ENCODE results near the gene MMP7. TPM values are rescaled to one million over a fixed set of nuclear protein-coding genes. Genes with fewer than 3 reads are reported as not detected.

The MMP7 gene
- total and polyA plus RNA-seq, 2 donors (not counting 1 experiment from before 2014, with no cell fraction given) = 0.17 TPM; not detected in 1

DNA sequence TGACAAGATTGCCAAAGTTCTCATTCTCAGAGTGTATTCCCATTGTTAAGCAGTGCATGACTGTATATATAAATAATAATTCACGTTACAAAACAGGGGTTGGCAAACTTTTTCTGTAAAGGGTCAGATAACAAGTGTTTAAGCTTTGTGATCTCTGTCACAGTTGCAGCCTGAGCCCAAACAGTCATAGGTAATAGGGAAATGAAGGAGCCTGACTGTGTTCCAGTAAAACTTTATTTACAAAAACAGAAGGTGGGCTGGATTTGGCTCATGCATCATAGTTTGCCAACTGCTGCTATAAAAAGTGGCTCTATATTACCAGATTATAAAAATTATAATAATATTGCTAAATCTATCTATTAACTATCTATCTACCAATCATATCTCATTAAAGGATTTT is 3.5 kb downstream of the MMP7 start:
- Histone ChIP-seq H4K20me1 (ENCODE audit: control insufficient read depth, extremely low read depth, insufficient read depth, low read length) (no peaks in the 10 kb centered on the region), H3K4me3 (replicated peaks in 1 of 4; ENCODE audit: control extremely low read depth in 1 of 4, insufficient read depth in 1 of 4, low read depth in 3 of 4, low read length in 4 of 4) (no peak overlapping the region), H3K9me3 (ENCODE audit: control insufficient read depth, insufficient read depth, low read depth, low read length) (no peaks in the 10 kb centered on the region), H3K9ac (ENCODE audit: insufficient read depth, low read length) (no peak overlapping the region), H3K36me3 (ENCODE audit: control insufficient read depth, insufficient read depth, low read length) (no peaks in the 10 kb centered on the region), H3K79me2 (ENCODE audit: control insufficient read depth, insufficient read depth, low read length) (no peaks in the 10 kb centered on the region), H3K27me3 (ENCODE audit: control insufficient read depth, insufficient read depth, low read length) (no peaks in the 10 kb centered on the region), H3K4me2 (ENCODE audit: extremely low read depth, insufficient read depth, low read length) (no peak overlapping the region), H2AFZ (ENCODE audit: low read length) (no peak overlapping the region), H3K27ac (ENCODE audit: insufficient read depth, low read length) (no peak overlapping the region), H3K4me1 (ENCODE audit: control insufficient read depth, extremely low read depth, insufficient read depth, low read length) (no peaks in the 10 kb centered on the region)
- DNase-seq (ENCODE audit: low read depth in 2 of 2) = no peak
- TF ChIP-seq CTCF (conservative IDR thresholded peaks at IDR 0.05 in 1 of 2, IDR thresholded peaks at IDR 0.05 in 1 of 2; ENCODE audit: low read depth in 1 of 2, low read length in 2 of 2) (no peak), EZH2 (IDR thresholded peaks at IDR 0.05; ENCODE audit: low read length, missing control alignments) (no peak)

- Histone ChIP-seq H3K9me3 (ENCODE audit: control insufficient read depth, insufficient read depth, low read depth, low read length) (no peaks in the 10 kb centered on the region), H3K4me3 (replicated peaks in 1 of 4; ENCODE audit: control extremely low read depth in 1 of 4, insufficient read depth in 1 of 4, low read depth in 3 of 4, low read length in 4 of 4) (no peak overlapping the region), H2AFZ (ENCODE audit: low read length) (no peak overlapping the region), H3K27me3 (ENCODE audit: control insufficient read depth, insufficient read depth, low read length) (no peaks in the 10 kb centered on the region), H3K79me2 (ENCODE audit: control insufficient read depth, insufficient read depth, low read length) (no peaks in the 10 kb centered on the region), H3K27ac (ENCODE audit: insufficient read depth, low read length) (no peak overlapping the region), H4K20me1 (ENCODE audit: control insufficient read depth, extremely low read depth, insufficient read depth, low read length) (no peaks in the 10 kb centered on the region), H3K4me1 (ENCODE audit: control insufficient read depth, extremely low read depth, insufficient read depth, low read length) (no peaks in the 10 kb centered on the region), H3K36me3 (ENCODE audit: control insufficient read depth, insufficient read depth, low read length) (no peaks in the 10 kb centered on the region), H3K4me2 (ENCODE audit: extremely low read depth, insufficient read depth, low read length) (no peak overlapping the region), H3K9ac (ENCODE audit: insufficient read depth, low read length) (no peak overlapping the region)
- no peak for TF ChIP-seq CTCF (conservative IDR thresholded peaks at IDR 0.05 in 1 of 2, IDR thresholded peaks at IDR 0.05 in 1 of 2; ENCODE audit: low read depth in 1 of 2, low read length in 2 of 2)
- no peak for TF ChIP-seq EZH2 (IDR thresholded peaks at IDR 0.05; ENCODE audit: low read length, missing control alignments)
- DNase-seq (ENCODE audit: low read depth in 2 of 2) = no peak
Observed at GRCh38 chr11:102523887-102524286, 6.7 kb downstream of the MMP7 start.

DNA sequence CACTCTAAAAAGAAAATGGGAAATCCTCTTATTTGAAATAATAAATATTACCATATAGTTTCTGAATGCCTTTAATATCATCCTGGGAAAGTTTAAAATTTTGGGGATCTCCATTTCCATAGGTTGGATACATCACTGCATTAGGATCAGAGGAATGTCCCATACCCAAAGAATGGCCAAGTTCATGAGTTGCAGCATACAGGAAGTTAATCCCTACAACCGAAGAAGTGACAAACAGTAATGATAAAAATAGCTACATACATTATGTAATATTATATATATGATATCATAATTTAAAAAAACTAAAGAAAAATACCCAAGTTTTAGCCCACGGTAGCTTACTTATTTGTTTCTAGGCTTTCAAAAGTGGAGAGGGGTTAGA is 7.4 kb downstream of the MMP7 start:
- Histone ChIP-seq H3K36me3 (ENCODE audit: control insufficient read depth, insufficient read depth, low read length) (no peaks in the 10 kb centered on the region), H3K9me3 (ENCODE audit: control insufficient read depth, insufficient read depth, low read depth, low read length) (no peaks in the 10 kb centered on the region), H3K9ac (ENCODE audit: insufficient read depth, low read length) (no peak overlapping the region), H3K4me1 (ENCODE audit: control insufficient read depth, extremely low read depth, insufficient read depth, low read length) (no peaks in the 10 kb centered on the region), H2AFZ (ENCODE audit: low read length) (no peak overlapping the region), H4K20me1 (ENCODE audit: control insufficient read depth, extremely low read depth, insufficient read depth, low read length) (no peaks in the 10 kb centered on the region), H3K27me3 (ENCODE audit: control insufficient read depth, insufficient read depth, low read length) (no peaks in the 10 kb centered on the region), H3K27ac (ENCODE audit: insufficient read depth, low read length) (no peak overlapping the region), H3K79me2 (ENCODE audit: control insufficient read depth, insufficient read depth, low read length) (no peaks in the 10 kb centered on the region), H3K4me3 (replicated peaks in 1 of 4; ENCODE audit: control extremely low read depth in 1 of 4, insufficient read depth in 1 of 4, low read depth in 3 of 4, low read length in 4 of 4) (no peak overlapping the region), H3K4me2 (ENCODE audit: extremely low read depth, insufficient read depth, low read length) (no peak overlapping the region)
- no peak for DNase-seq (ENCODE audit: low read depth in 2 of 2)
- TF ChIP-seq EZH2 (IDR thresholded peaks at IDR 0.05; ENCODE audit: low read length, missing control alignments) = no peak
- no peak for TF ChIP-seq CTCF (conservative IDR thresholded peaks at IDR 0.05 in 1 of 2, IDR thresholded peaks at IDR 0.05 in 1 of 2; ENCODE audit: low read depth in 1 of 2, low read length in 2 of 2)
